RWPE2 (cell line): ENCODE results near the gene NCL.
A peak's percentile ranks its signal among the peaks of the same experiment; 100 is the strongest.
"Not testable (repeated sequence)": the region's sequence is repeated elsewhere in the genome, so short reads cannot be mapped to it uniquely, and the experiment has no call there.

ENCODE experiments used
- ATAC-seq: fragments of 200-7000 bp; cut with Tn5 transposase; 3 replicates; pipeline ENCODE4 v1.9.1; 2021; ENCODE audit warnings: low read depth
- DNase-seq: peaks from one replicate; pipeline ENCODE4 v3.0.0-alpha.2; 2020; ENCODE audit warnings: low spot score
- H3K27ac ChIP-seq: fragments of 450-650 bp; 2 replicates; pipeline ENCODE4 v1.5.1; 2017; ENCODE audit warnings: mild to moderate bottlenecking; ENCODE audit not compliant: poor library complexity, severe bottlenecking
- H3K27me3 ChIP-seq: fragments of 250-450 bp; sonication (Bioruptor Pico); 2 replicates; pipeline ENCODE4 v1.5.1; 2021; ENCODE audit warnings: mild to moderate bottlenecking, moderate library complexity; ENCODE audit not compliant: insufficient read depth, poor library complexity, severe bottlenecking
- H3K36me3 ChIP-seq: fragments of 250-450 bp; sonication (Bioruptor Pico); 2 replicates; pipeline ENCODE4 v1.5.1; 2020; ENCODE audit warnings: low read depth, mild to moderate bottlenecking, moderate library complexity
- H3K4me1 ChIP-seq: fragments of 250-450 bp; sonication (Bioruptor Pico); 2 replicates; pipeline ENCODE4 v1.5.1; 2021; ENCODE audit warnings: mild to moderate bottlenecking, moderate library complexity; ENCODE audit not compliant: insufficient read depth, poor library complexity, severe bottlenecking
- H3K4me3 ChIP-seq: fragments of 250-450 bp; sonication (Bioruptor Pico); 2 replicates; pipeline ENCODE4 v1.5.1; 2021; ENCODE audit warnings: mild to moderate bottlenecking, moderate library complexity; ENCODE audit not compliant: severe bottlenecking
- H3K9me3 ChIP-seq: fragments of 250-450 bp; sonication (Bioruptor Pico); 2 replicates; pipeline ENCODE4 v1.5.1; 2021; ENCODE audit warnings: mild to moderate bottlenecking, moderate library complexity; ENCODE audit not compliant: severe bottlenecking
- CTCF ChIP-seq: fragments of 450-650 bp; IDR thresholded peaks from one replicate; pipeline ENCODE4 v1.5.1; 2017; ENCODE audit warnings: mild to moderate bottlenecking, moderate library complexity; ENCODE audit not compliant: poor library complexity, severe bottlenecking

The NCL gene

GRCh38 chr2:231408304-231408703 lies 56.0 kb downstream of the NCL start:
- not testable (repeated sequence) for DNase-seq, H3K4me3 ChIP-seq, H3K4me1 ChIP-seq, H3K27ac ChIP-seq, H3K36me3 ChIP-seq, ATAC-seq, H3K27me3 ChIP-seq, H3K9me3 ChIP-seq
- peak; percentile 7 for TF ChIP-seq CTCF

- not testable (repeated sequence) for H3K4me1 ChIP-seq, H3K27me3 ChIP-seq, DNase-seq, H3K9me3 ChIP-seq, ATAC-seq, H3K4me3 ChIP-seq, H3K36me3 ChIP-seq, H3K27ac ChIP-seq
Measured at GRCh38 chr2:231407686-231408085, 56.6 kb downstream of the NCL start.

- TF ChIP-seq CTCF, result peak; percentile 76
- H3K4me3 ChIP-seq, ATAC-seq, H3K27me3 ChIP-seq, H3K27ac ChIP-seq, DNase-seq, H3K4me1 ChIP-seq, H3K36me3 ChIP-seq, H3K9me3 ChIP-seq: not testable (repeated sequence)
Measured at GRCh38 chr2:231405601-231406367, 58.5 kb downstream of the NCL start.

- H3K4me1 ChIP-seq, H3K4me3 ChIP-seq, H3K9me3 ChIP-seq, DNase-seq, ATAC-seq, H3K36me3 ChIP-seq, H3K27ac ChIP-seq, H3K27me3 ChIP-seq: not testable (repeated sequence)
Measured at GRCh38 chr2:231404183-231404578, 60.1 kb downstream of the NCL start.
